HG03520 (cell line): ENCODE measurements around the gene MFNG.

Source experiments
- ATAC-seq: cut with Tn5 transposase; IDR thresholded peaks from one replicate; pipeline ENCODE4 v1.9.1; 2021; ENCODE audit warnings: mild to moderate bottlenecking, moderate library complexity; ENCODE audit not compliant: unreplicated experiment

The MFNG gene

GRCh38 chr22:37427135-37427710 is 59.0 kb downstream of the MFNG start, which contains the start of gene ELFN2:
TSS of gene ELFN2 (minus strand) at chr22:37427479. CDS start at chr22:37375534, 51,945 bp downstream.
- ATAC-seq, result no peak

DNA sequence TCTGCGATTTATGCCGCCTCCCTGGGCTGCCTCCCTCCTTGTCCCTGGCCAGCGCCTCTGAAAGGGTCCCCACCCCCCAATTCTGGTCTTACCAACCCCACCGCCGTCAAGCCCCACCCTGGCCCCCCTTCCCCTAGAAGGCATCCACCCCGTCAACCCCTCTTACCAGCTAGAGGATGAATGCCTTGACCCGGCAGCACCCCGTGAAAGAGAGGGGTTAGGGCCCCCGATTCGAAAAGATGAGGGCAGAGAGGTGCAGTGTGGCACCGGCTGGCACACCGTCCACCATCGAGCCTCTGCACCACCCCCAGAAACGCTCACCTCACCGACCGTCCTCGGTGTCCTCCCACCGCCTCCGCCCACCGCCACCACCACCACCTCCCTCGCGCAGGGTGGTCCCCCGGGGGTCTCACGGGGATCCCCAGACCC is 59.5 kb downstream of the MFNG start:
- ATAC-seq, result no peak

DNA sequence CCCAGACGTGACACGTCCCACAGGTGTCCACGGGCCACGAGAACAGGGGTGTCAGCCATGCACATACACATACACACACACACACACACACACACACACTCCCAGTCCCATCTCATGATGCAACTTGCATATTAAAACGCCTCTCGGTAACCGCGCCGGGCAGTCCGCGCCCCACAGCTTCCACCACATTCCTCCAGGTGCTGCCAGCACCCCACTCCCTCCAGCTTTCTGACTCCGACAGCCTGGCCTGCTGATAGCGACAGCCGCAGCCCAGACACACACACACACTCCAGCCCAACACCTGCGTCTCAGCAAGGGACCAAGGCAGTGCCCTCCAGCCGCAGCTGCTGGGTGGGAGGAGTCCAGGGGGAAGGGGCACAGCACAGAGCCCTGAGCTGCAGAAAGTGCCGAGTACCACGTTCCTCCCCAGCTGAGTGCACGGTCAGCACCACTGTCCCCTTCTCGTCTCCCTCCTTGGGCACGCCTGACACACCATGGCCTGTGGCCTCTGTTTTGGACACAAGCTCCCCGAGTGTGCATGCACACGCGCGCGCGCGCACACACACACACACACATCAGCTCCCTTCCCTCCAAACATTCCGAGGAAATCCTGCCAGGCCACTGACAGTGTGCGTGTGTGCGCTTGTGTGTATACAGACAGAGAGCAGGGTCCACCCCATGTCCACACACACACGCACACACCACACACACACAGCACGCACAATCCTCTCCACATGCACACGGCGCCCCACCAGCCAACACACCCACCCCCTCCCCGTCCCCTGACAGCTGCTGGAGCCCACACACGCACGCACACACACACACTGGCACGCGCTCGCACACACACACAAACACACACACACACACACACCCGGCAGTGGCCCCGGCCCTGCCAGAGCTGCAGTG is 60.1 kb downstream of the MFNG start:
- no peak for ATAC-seq

GRCh38 chr22:37425369-37425768 is 60.8 kb downstream of the MFNG start:
- ATAC-seq, result no peak

DNA sequence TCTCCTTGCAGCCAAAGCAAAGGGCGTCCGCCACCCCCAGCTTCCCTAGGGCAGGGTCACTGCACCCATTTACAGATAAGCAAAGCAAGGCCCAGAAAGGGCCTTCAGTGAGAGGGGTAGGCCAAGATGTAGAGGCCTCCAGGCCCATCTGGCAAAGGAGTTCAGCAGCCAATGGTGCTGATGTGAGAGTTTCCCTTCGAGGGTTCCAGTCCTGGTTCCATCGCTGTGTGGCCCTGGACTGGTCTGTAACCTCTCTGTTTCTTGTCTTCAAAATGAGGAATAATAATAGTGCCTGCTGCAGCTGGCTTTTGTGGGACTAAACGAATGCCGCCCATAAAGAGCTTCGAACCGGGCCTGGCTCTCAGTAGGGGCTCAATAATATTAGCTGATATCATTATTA is 62.9 kb downstream of the MFNG start:
- ATAC-seq, result no peak

GRCh38 chr22:37421468-37421877 is 64.7 kb downstream of the MFNG start:
- ATAC-seq, result no peak

DNA sequence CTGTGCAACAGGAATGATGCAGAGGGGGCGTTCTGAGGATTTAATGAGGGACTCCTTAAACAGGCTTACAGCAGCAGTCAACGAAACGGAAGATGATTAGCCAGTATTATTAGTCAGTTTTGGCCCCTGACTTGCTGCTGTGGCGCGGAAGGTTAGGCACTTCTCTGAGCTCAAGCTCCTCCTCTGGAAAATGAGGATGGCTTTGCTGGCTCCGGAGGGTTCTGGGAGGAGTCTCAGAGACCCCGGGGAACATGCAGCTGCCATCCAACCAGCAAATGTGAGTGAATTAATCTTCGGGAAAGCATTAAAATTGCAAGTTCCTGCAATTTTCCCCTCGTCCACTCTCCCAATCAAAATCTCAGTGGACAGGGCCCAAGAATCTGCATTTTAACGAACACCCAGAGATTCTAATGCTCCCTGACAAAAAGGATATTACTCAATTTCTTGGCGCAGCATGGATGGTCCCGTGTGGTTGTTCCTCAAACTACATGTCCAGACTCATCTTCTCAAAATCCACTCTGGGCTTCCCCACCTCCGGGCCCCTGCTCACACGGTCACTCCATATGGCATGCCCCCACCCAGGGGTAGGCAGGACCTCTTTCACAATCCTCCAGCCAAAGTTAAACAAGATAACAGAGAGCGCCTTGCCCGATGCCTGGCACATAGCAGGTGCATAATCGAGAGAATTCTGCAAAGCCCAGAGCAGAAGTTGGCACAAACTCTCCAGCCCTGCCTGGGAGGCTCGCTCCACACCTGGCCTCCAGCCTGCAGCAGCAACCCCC is 65.3 kb downstream of the MFNG start:
- ATAC-seq, result no peak

GRCh38 chr22:37419969-37420685 is 66.1 kb downstream of the MFNG start:
- ATAC-seq, result no peak

- ATAC-seq, result no peak
These were observed 66.7 kb downstream of the MFNG start for GRCh38 chr22:37419370-37419968.
